OCI-LY1 (cell line): ENCODE results near the gene PTGIS.

Source experiments
- H2AFZ ChIP-seq: fragments of 200-600 bp; sonication (generic), shearing (Covaris generic); 2 replicates; pipeline ENCODE4 v1.6.0; 2014; ENCODE audit warnings: antibody characterized with exemption, mild to moderate bottlenecking, low read length
- H3F3A ChIP-seq: fragments of 200-600 bp; sonication (generic), shearing (Covaris generic); 2 replicates; pipeline ENCODE4 v1.6.0; 2014; ENCODE audit warnings: mild to moderate bottlenecking, antibody characterized with exemption, low read length, moderate library complexity; ENCODE audit not compliant: insufficient read depth
- H3K27ac ChIP-seq: fragments of 200-600 bp; sonication (generic); 2 replicates; pipeline ENCODE4 v1.5.1; 2014; ENCODE audit warnings: low read length, mixed run types, mild to moderate bottlenecking, low read depth; ENCODE audit not compliant: poor library complexity, severe bottlenecking
- H3K27me3 ChIP-seq: fragments of 200-600 bp; sonication (generic); 2 replicates; pipeline ENCODE4 v1.6.0; 2014; ENCODE audit warnings: antibody characterized with exemption, mild to moderate bottlenecking, low read length, moderate library complexity; ENCODE audit not compliant: insufficient read depth
- H3K36me3 ChIP-seq: fragments of 200-600 bp; sonication (generic); 2 replicates; pipeline ENCODE4 v1.6.1; 2014; ENCODE audit warnings: mild to moderate bottlenecking, antibody characterized with exemption, low read length, moderate library complexity, mixed read lengths; ENCODE audit not compliant: insufficient read depth
- H3K4me1 ChIP-seq: fragments of 200-600 bp; sonication (generic); 2 replicates; pipeline ENCODE4 v1.5.1; 2014; ENCODE audit warnings: mild to moderate bottlenecking, low read length, moderate library complexity; ENCODE audit not compliant: insufficient read depth, severe bottlenecking
- H3K4me2 ChIP-seq: fragments of 200-600 bp; sonication (generic), shearing (Covaris generic); 2 replicates; pipeline ENCODE4 v1.6.1; 2014; ENCODE audit warnings: low read length
- H3K4me3 ChIP-seq: fragments of 200-600 bp; sonication (generic); 2 replicates; pipeline ENCODE4 v1.5.1; 2014; ENCODE audit warnings: low read length, low read depth, mild to moderate bottlenecking, mixed read lengths; ENCODE audit not compliant: poor library complexity, severe bottlenecking
- H3K79me2 ChIP-seq: fragments of 200-600 bp; shearing (Covaris generic); 2 replicates; pipeline ENCODE4 v1.6.1; 2016; ENCODE audit warnings: mixed run types, low read length, mixed read lengths; ENCODE audit not compliant: insufficient read depth
- H3K9ac ChIP-seq: fragments of 200-600 bp; sonication (generic), shearing (Covaris generic); 2 replicates; pipeline ENCODE4 v1.6.1; 2014; ENCODE audit warnings: mild to moderate bottlenecking, low read length, mixed read lengths
- H3K9me2 ChIP-seq: fragments of 200-600 bp; sonication (generic), shearing (Covaris generic); 2 replicates; pipeline ENCODE4 v1.6.1; 2014; ENCODE audit warnings: low read depth, mild to moderate bottlenecking, low read length, mixed read lengths
- H3K9me3 ChIP-seq: fragments of 200-600 bp; shearing (Covaris generic); 2 replicates; pipeline ENCODE4 v1.6.1; 2014; ENCODE audit warnings: low read length, mixed read lengths
- H4K20me1 ChIP-seq: fragments of 200-600 bp; sonication (generic), shearing (Covaris generic); 2 replicates; pipeline ENCODE4 v1.6.0; 2016; ENCODE audit warnings: mild to moderate bottlenecking, low read length; ENCODE audit not compliant: insufficient read depth
- CTCF ChIP-seq: fragments of 200-600 bp; sonication (generic), shearing (Covaris generic); IDR thresholded peaks from 2 replicates; pipeline ENCODE4 v1.5.1; 2017; ENCODE audit warnings: mild to moderate bottlenecking, antibody characterized with exemption, low read length, moderate library complexity, mixed read lengths
- EZH2 ChIP-seq: fragments of 200-600 bp; sonication (generic), shearing (Covaris generic); IDR thresholded peaks from 2 replicates; pipeline ENCODE4 v1.8.0; 2017; ENCODE audit warnings: borderline replicate concordance, mixed run types, mild to moderate bottlenecking, antibody characterized with exemption, low read length, moderate library complexity, mixed read lengths

The PTGIS gene

GRCh38 chr20:49469060-49469459 is 98.9 kb downstream of the PTGIS start:
- H3K4me2 ChIP-seq: no peak overlapping the region
- H3K4me1 ChIP-seq: no peaks in the 10 kb centered on the region
- peaks cover 5% of the 10 kb centered on the region; the same call in 1 of the 2 replicates for H3K27me3 ChIP-seq
- TF ChIP-seq EZH2 (no peak), CTCF (no peak)
- no peak overlapping the region for H3K4me3 ChIP-seq
- no peaks in the 10 kb centered on the region for H3K9me2 ChIP-seq
- no peaks in the 10 kb centered on the region for H3F3A ChIP-seq
- H3K9ac ChIP-seq: no peak overlapping the region
- no peaks in the 10 kb centered on the region for H3K79me2 ChIP-seq
- no peaks in the 10 kb centered on the region for H4K20me1 ChIP-seq
- H3K36me3 ChIP-seq: no peaks in the 10 kb centered on the region
- H3K27ac ChIP-seq: no peak overlapping the region
- H3K9me3 ChIP-seq: no peaks in the 10 kb centered on the region
- H2AFZ ChIP-seq: no peak overlapping the region

- TF ChIP-seq CTCF: no peak
- no peak for TF ChIP-seq EZH2
- H4K20me1 ChIP-seq: no peaks in the 10 kb centered on the region
- peaks cover 5% of the 10 kb centered on the region; the same call in 1 of the 2 replicates for H3K27me3 ChIP-seq
- no peak overlapping the region for H2AFZ ChIP-seq
- no peaks in the 10 kb centered on the region for H3F3A ChIP-seq
- no peak overlapping the region for H3K9ac ChIP-seq
- H3K9me2 ChIP-seq: no peaks in the 10 kb centered on the region
- no peak overlapping the region for H3K27ac ChIP-seq
- H3K4me3 ChIP-seq: no peak overlapping the region
- no peaks in the 10 kb centered on the region for H3K4me1 ChIP-seq
- H3K9me3 ChIP-seq: no peaks in the 10 kb centered on the region
- H3K36me3 ChIP-seq: no peaks in the 10 kb centered on the region
- H3K4me2 ChIP-seq: no peak overlapping the region
- H3K79me2 ChIP-seq: no peaks in the 10 kb centered on the region
These were observed 99.5 kb downstream of the PTGIS start for GRCh38 chr20:49468412-49468811.

GRCh38 chr20:49466114-49466912 is 101.6 kb downstream of the PTGIS start:
- TF ChIP-seq CTCF (no peak), EZH2 (no peak)
- Histone ChIP-seq H3K9ac (no peak overlapping the region), H3K36me3 (no peaks in the 10 kb centered on the region), H2AFZ (no peak overlapping the region), H3K27me3 (peaks cover 5% of the 10 kb centered on the region; the same call in 1 of the 2 replicates), H3K9me3 (no peaks in the 10 kb centered on the region), H3K9me2 (no peaks in the 10 kb centered on the region), H3K4me2 (no peak overlapping the region), H3K27ac (no peak overlapping the region), H3K79me2 (no peaks in the 10 kb centered on the region), H3K4me1 (no peaks in the 10 kb centered on the region), H4K20me1 (no peaks in the 10 kb centered on the region), H3F3A (no peaks in the 10 kb centered on the region), H3K4me3 (no peak overlapping the region)
